PC-3 (cell line): ENCODE measurements around the gene INO80B.

Experiments used
- EZH2phosphoT487 ChIP-seq: fragments of 300-600 bp; sonication (generic); IDR thresholded peaks from 2 replicates; pipeline ENCODE4 v1.6.1; 2018; ENCODE audit warnings: mild to moderate bottlenecking, antibody characterized with exemption, low read length, borderline replicate concordance
- TF ChIP-seq, protein P1 (sequence below): fragments of 300-600 bp; sonication (generic); conservative IDR thresholded peaks from 2 replicates; pipeline ENCODE4 v1.5.1; 2017; ENCODE audit warnings: antibody characterized with exemption, low read depth, mild to moderate bottlenecking, low read length

DNA sequence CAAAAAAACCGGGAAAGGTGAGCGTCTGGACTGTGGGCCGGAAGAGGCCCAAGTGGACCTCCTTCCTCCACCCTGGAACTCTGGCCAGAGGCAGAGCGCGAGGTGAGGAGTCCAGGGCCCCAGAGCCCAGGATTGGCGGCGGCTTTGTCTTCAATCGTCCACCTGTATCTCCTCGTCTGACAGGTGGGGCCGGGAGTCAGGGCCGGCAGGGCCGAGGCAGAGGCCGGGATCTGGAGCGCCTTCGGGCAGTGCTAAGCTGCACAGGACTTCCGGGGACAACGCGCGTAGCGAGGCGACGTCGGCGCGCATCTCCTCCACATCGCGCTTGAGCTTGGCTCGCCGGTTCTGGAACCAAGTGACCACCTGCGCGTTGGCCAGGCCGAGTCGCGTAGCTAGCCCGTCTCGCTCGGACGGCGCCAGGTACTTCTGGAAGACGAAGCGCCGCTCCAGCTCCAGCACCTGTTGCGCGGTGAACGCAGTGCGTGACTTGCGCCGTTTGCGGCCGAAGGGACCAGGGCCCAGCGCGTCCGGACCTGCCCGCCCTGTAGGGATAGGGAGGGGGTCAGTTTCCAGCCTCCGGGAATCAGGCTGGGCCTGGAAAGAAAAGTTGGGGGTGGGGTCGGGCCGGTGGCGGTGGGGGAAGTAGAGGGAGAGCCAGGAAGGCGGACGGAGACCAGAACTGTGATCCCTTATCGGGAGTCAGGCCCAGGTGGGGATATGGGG, 43.1 kb downstream of the INO80B start:
- TF ChIP-seq, protein P1, sequence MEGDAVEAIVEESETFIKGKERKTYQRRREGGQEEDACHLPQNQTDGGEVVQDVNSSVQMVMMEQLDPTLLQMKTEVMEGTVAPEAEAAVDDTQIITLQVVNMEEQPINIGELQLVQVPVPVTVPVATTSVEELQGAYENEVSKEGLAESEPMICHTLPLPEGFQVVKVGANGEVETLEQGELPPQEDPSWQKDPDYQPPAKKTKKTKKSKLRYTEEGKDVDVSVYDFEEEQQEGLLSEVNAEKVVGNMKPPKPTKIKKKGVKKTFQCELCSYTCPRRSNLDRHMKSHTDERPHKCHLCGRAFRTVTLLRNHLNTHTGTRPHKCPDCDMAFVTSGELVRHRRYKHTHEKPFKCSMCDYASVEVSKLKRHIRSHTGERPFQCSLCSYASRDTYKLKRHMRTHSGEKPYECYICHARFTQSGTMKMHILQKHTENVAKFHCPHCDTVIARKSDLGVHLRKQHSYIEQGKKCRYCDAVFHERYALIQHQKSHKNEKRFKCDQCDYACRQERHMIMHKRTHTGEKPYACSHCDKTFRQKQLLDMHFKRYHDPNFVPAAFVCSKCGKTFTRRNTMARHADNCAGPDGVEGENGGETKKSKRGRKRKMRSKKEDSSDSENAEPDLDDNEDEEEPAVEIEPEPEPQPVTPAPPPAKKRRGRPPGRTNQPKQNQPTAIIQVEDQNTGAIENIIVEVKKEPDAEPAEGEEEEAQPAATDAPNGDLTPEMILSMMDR: no peak
- no peak for TF ChIP-seq EZH2phosphoT487
